Calu3 (cell line): Measurements from ENCODE around the gene RFX5. TPM values are rescaled to one million over a fixed set of nuclear protein-coding genes. Genes with fewer than 3 reads are reported as not detected.

Experiments used
- BruUV-seq: library from RNA; stranded (reverse); fragments of 400-500 nt; replicated peaks from 2 replicates; lab custom pipeline; 2021; lab: Mats Ljungman, UMichigan
- CTCF ChIA-PET: fragments of 300-600 bp; sonication (Branson Sonifier 250); formaldehyde crosslinking; loops from one replicate; lab custom pipeline; 2022; ENCODE audit warnings: antibody characterized with exemption; lab: Charles Lee
- DNase-seq: peaks from one replicate; pipeline ENCODE4 v3.0.0; 2022
- H3K27ac Mint-ChIP-seq: one replicate; pipeline ENCODE4 v1.8.0; 2022; ENCODE audit warnings: mixed read lengths; ENCODE audit not compliant: unreplicated experiment
- H3K27me3 Mint-ChIP-seq: one replicate; pipeline ENCODE4 v1.8.0; 2022; ENCODE audit warnings: mixed read lengths; ENCODE audit not compliant: unreplicated experiment
- H3K36me3 Mint-ChIP-seq: one replicate; pipeline ENCODE4 v1.8.0; 2022; ENCODE audit warnings: mild to moderate bottlenecking, moderate library complexity, mixed read lengths; ENCODE audit not compliant: insufficient read depth, unreplicated experiment
- H3K4me1 Mint-ChIP-seq: one replicate; pipeline ENCODE4 v1.8.0; 2022; ENCODE audit warnings: mild to moderate bottlenecking, low read depth, mixed read lengths; ENCODE audit not compliant: unreplicated experiment
- H3K4me3 Mint-ChIP-seq: one replicate; pipeline ENCODE4 v1.8.0; 2022; ENCODE audit warnings: mild to moderate bottlenecking, low read depth, moderate library complexity, mixed read lengths; ENCODE audit not compliant: unreplicated experiment
- H3K9me3 Mint-ChIP-seq: one replicate; pipeline ENCODE4 v1.8.0; 2022; ENCODE audit warnings: low read depth, mixed read lengths; ENCODE audit not compliant: unreplicated experiment
- CTCF ChIP-seq: fragments of 200-600 bp; IDR thresholded peaks from one replicate; pipeline ENCODE4 v1.8.0; 2022; ENCODE audit warnings: antibody characterized with exemption; ENCODE audit not compliant: unreplicated experiment
- intact Hi-C: fragments of 100-400 bp; cut with micrococcal nuclease; formaldehyde crosslinking; loops from one replicate; pipeline ENCODE4 v1.10.0; 2022; ENCODE audit not compliant: unreplicated experiment
- total RNA-seq: library from RNA; stranded (reverse); gene quantifications from 2 replicates; pipeline ENCODE4 v1.2.3, GENCODE V29; 2022

Gene RFX5
- total RNA-seq, 1 experiment from 2014 or later, result 82.4 TPM

DNA sequence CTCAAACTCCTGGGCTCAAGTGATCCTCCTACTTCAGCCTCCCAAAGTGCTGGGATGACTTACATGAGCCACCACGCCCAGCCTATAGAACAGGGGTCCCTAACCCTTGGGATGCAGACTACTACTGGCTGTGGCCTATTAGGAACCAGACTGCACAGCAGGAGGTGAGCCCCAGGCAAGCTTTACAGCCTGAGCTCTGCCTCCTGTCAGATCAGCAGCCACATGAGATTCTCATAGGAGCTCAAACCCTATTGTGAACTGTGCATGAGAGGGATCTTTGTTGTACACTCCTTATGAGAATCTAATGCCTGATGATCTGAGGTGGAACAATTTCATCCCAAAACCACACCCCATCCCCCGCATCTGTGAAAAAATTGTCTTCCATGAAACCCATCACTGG lies 39.0 kb upstream of the RFX5 start:
- TF ChIP-seq CTCF, result no peak
- H3K27me3 Mint-ChIP-seq, result peaks cover 18% of the 10 kb centered on the region
- no peaks in the 10 kb centered on the region for H3K4me1 Mint-ChIP-seq
- intact Hi-C loops, result no loop called here
- H3K9me3 Mint-ChIP-seq, result no peaks in the 10 kb centered on the region
- no peak for DNase-seq
- no peak overlapping the region for H3K27ac Mint-ChIP-seq
- CTCF ChIA-PET, result no interaction called here
- no TSS peak for BruUV-seq
- no peak overlapping the region for H3K4me3 Mint-ChIP-seq
- no peaks in the 10 kb centered on the region for H3K36me3 Mint-ChIP-seq

DNA sequence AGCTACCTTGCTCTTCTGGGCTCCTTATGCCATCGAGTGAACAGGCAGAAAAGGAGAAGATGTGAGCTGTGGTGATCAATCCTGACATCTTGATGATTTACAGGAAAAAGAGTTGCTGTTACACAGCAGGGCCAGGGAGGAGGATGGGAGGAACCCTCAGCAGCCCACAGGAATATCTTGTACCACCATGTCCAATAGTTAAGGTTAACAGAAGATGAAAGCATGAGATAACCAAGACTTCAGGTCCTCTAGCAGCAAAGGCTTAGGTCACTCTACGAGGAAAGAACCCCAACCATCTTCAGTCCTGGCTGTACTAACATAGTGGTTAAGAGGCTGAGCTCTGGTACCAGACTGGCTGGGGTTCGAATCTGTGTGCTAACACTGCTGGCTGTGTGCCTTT lies 37.5 kb upstream of the RFX5 start:
- CTCF ChIA-PET, result interaction anchor here (1.4 kb wide), 2 partner anchors 13 to 14 kb away, joined by 3 read pairs; partner anchors contain the start of gene PSMB4
- Mint-ChIP-seq H3K9me3 (no peaks in the 10 kb centered on the region), H3K27ac (no peak overlapping the region), H3K4me1 (no peaks in the 10 kb centered on the region), H3K27me3 (peaks cover 18% of the 10 kb centered on the region), H3K36me3 (no peaks in the 10 kb centered on the region), H3K4me3 (no peak overlapping the region)
- no TSS peak for BruUV-seq
- no peak for DNase-seq
- intact Hi-C loops, result no loop called here
- no peak for TF ChIP-seq CTCF

DNA sequence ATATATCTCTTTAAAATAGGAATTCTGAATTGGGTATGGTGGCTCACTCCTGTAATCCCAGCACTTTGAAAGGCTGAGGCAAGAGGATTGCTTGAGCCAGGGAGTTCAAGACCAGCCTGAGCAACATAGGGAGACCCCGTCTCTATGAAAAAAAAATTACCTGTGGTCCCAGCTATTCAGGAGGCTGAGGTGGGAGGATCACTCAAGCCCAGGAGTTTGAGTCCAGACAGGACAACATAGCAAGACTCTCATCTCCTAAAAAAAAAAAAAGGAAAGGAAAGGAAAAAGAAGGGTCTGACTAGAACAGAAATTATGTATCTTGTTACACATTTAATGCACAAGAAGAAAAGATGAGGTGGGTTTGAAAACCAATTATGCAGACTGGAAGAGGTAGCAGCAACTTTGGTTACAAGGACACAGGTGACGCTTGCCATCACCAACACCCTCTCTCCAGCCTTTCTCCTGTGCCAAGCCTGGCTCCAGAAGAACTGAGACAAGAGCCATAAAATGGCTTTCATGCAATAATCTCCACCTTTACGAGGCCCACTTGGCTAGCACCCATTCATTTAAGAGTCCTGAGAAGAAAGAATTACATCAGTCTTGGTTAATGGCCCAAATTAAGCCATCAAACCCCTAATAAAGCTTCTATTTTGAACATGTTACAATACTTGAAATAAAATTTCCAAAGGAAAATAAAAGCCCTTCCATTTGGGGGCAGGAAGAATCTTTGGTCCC lies 30.3 kb upstream of the RFX5 start:
- no TSS peak for BruUV-seq
- intact Hi-C loops, result no loop called here
- Mint-ChIP-seq H3K27ac (no peak overlapping the region), H3K36me3 (peaks cover 5% of the 10 kb centered on the region), H3K4me3 (no peak overlapping the region), H3K4me1 (peaks cover 21% of the 10 kb centered on the region), H3K9me3 (no peaks in the 10 kb centered on the region), H3K27me3 (peaks cover 15% of the 10 kb centered on the region)
- TF ChIP-seq CTCF, result no peak
- CTCF ChIA-PET, result no interaction called here
- no peak for DNase-seq

DNA sequence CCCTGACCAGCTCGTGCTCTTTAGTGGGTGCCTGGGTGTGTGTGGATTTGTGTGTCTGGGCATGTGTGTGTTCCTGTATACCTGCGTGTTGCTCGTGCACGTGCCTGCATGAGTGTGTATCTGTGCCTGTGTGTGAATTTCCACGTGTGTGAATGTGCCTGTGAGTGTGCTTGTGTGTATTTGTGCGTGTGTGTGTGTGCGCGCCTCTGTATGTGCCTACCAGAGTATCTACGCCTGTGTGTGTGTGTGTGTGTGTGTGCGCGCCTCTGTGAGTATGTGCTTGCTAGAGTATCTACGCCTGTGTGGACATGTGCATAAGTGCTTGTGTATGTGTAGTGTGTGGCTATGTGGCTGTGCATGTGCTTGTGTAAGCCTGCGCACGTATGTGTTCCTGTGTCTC lies 26.1 kb upstream of the RFX5 start:
- CTCF ChIA-PET, result interaction anchor here (1.7 kb wide), 1 partner anchor 45 kb away, joined by 6 read pairs; the partner anchor contains the start of gene PI4KB
- Mint-ChIP-seq H3K27me3 (peaks cover 15% of the 10 kb centered on the region), H3K9me3 (no peaks in the 10 kb centered on the region), H3K4me1 (peaks cover 41% of the 10 kb centered on the region), H3K36me3 (peaks cover 19% of the 10 kb centered on the region), H3K27ac (no peak overlapping the region), H3K4me3 (no peak overlapping the region)
- intact Hi-C loops, result loop anchor here (2.0 kb wide), 1 partner anchor 26 kb away; the partner anchor contains the start of gene PSMB4
- TF ChIP-seq CTCF, result no peak
- no TSS peak for BruUV-seq
- DNase-seq, result no peak
